HCT116 (cell line): Measurements from ENCODE around the gene SDF2. TPM values are rescaled to one million over a fixed set of nuclear protein-coding genes. Genes with fewer than 3 reads are reported as not detected.

Source experiments
- ATAC-seq: fragments of 200-7000 bp; cut with Tn5 transposase; 2 replicates; pipeline ENCODE4 v1.9.1; 2020; ENCODE audit warnings: mild to moderate bottlenecking, moderate library complexity
- BruUV-seq: library from RNA; stranded (reverse); fragments of 400-500 nt; replicated peaks from 2 replicates; lab custom pipeline; 2021; lab: Mats Ljungman, UMichigan
- CTCF ChIA-PET: fragments of 300-600 bp; sonication (Branson Sonifier 250); formaldehyde crosslinking; loops from one replicate; lab custom pipeline; 2021; ENCODE audit warnings: antibody characterized with exemption; lab: Charles Lee
- POLR2A ChIA-PET: fragments of 300-600, 350-600 bp; sonication (Branson Sonifier 250); formaldehyde crosslinking; loops from one replicate; lab custom pipeline; 2021; ENCODE audit warnings: antibody characterized with exemption; lab: Charles Lee
- RAD21 ChIA-PET, 2 experiments: fragments of 300-600 bp; sonication (Branson Sonifier 250); formaldehyde crosslinking; loops; one replicate each; lab custom pipeline; 2023; ENCODE audit warnings: low total read pairs in 2 of 2; ENCODE audit not compliant: uncharacterized antibody in 2 of 2, unreplicated experiment in 2 of 2, low non-redundant PET in 1 of 2; lab: Charles Lee
- DNase-seq: peaks from one replicate; pipeline ENCODE4 v3.0.0-alpha.2; 2010; ENCODE audit warnings: low read depth, low spot score
- H2AFZ ChIP-seq: fragments of 200-600 bp; shearing (Covaris generic), sonication (generic); 2 replicates; pipeline ENCODE4 v1.6.1; 2017; ENCODE audit warnings: low read depth, mixed run types, mixed read lengths, antibody characterized with exemption, low read length; ENCODE audit not compliant: poor library complexity, severe bottlenecking
- H3K27ac ChIP-seq: 2 replicates; pipeline ENCODE4 v1.5.1; 2012; ENCODE audit warnings: low read depth, low read length
- H3K27me3 ChIP-seq: fragments of 200-600 bp; sonication (generic); 2 replicates; pipeline ENCODE4 v1.6.1; 2016; ENCODE audit warnings: mixed run types, low read length, mixed read lengths; ENCODE audit not compliant: insufficient read depth
- H3K36me3 ChIP-seq, 2 experiments: fragments of 200-500 bp in 1 of 2; fragments of 200-600 bp in 1 of 2; sonication (Bioruptor generic) in 1 of 2; sonication (generic) in 1 of 2; 2 replicates each; pipeline versions ENCODE4 v1.5.1 to v1.6.1; 2014 to 2016; ENCODE audit warnings: low read length in 2 of 2, inconsistent platforms in 1 of 2, mixed read lengths in 1 of 2, mixed run types in 1 of 2; ENCODE audit not compliant: insufficient read depth in 2 of 2, control insufficient read depth in 1 of 2
- H3K4me1 ChIP-seq, 2 experiments: fragments of 200-600 bp in 1 of 2; sonication (generic) in 1 of 2; 2 replicates each; pipeline versions ENCODE4 v1.5.1 to v1.6.1; 2012 to 2017; ENCODE audit warnings: low read length in 2 of 2, inconsistent platforms in 1 of 2, mild to moderate bottlenecking in 1 of 2, mixed read lengths in 1 of 2, mixed run types in 1 of 2, moderate library complexity in 1 of 2; ENCODE audit not compliant: insufficient read depth in 2 of 2, control insufficient read depth in 1 of 2
- H3K4me2 ChIP-seq: fragments of 200-600 bp; sonication (generic); 2 replicates; pipeline ENCODE4 v1.6.1; 2017; ENCODE audit warnings: mixed run types, low read length, mixed read lengths
- H3K4me3 ChIP-seq, 2 experiments: fragments of 200-600 bp in 1 of 2; sonication (generic) in 1 of 2; replicated peaks in 1 of 2; 2 replicates each; pipeline ENCODE4 v1.5.1; 2011 to 2016; ENCODE audit warnings: low read length in 2 of 2, control low read depth in 1 of 2, low read depth in 1 of 2, mild to moderate bottlenecking in 1 of 2, mixed read lengths in 1 of 2, mixed run types in 1 of 2
- H3K79me2 ChIP-seq: fragments of 200-600 bp; sonication (generic); 2 replicates; pipeline ENCODE4 v1.6.1; 2017; ENCODE audit warnings: mild to moderate bottlenecking, mixed run types, low read length, moderate library complexity, mixed read lengths; ENCODE audit not compliant: insufficient read depth
- H3K9ac ChIP-seq: fragments of 200-600 bp; sonication (generic); 2 replicates; pipeline ENCODE4 v1.6.1; 2016; ENCODE audit warnings: low read length, mixed read lengths
- H3K9me2 ChIP-seq: fragments of 200-600 bp; sonication (generic), shearing (Covaris generic); 2 replicates; pipeline ENCODE4 v1.6.1; 2017; ENCODE audit warnings: mixed run types, mild to moderate bottlenecking, moderate library complexity; ENCODE audit not compliant: insufficient read depth
- H3K9me3 ChIP-seq, 2 experiments: fragments of 200-500 bp in 1 of 2; fragments of 200-600 bp in 1 of 2; sonication (Bioruptor generic) in 1 of 2; sonication (generic) in 1 of 2; 2 replicates each; pipeline ENCODE4 v1.6.1; 2014 to 2017; ENCODE audit warnings: low read length in 2 of 2, mixed read lengths in 2 of 2, inconsistent platforms in 1 of 2, low read depth in 1 of 2, mild to moderate bottlenecking in 1 of 2, mixed run types in 1 of 2, moderate library complexity in 1 of 2; ENCODE audit not compliant: control insufficient read depth in 1 of 2, insufficient read depth in 1 of 2
- H4K20me1 ChIP-seq: fragments of 200-600 bp; sonication (generic), shearing (Covaris generic); 2 replicates; pipeline ENCODE4 v1.6.1; 2017; ENCODE audit warnings: mixed run types, mild to moderate bottlenecking, moderate library complexity; ENCODE audit not compliant: insufficient read depth
- CBX3 ChIP-seq: IDR thresholded peaks from 2 replicates; pipeline ENCODE4 v1.6.1; 2012; ENCODE audit warnings: low read depth
- EGR1 ChIP-seq: IDR thresholded peaks from 2 replicates; pipeline ENCODE4 v1.6.1; 2012; ENCODE audit warnings: low read depth
- EZH2 ChIP-seq: fragments of 200-600 bp; sonication (generic); IDR thresholded peaks from 2 replicates; pipeline ENCODE4 v1.6.1; 2017; ENCODE audit warnings: antibody characterized with exemption, mixed run types
- FOSL1 ChIP-seq: IDR thresholded peaks from 2 replicates; pipeline ENCODE4 v1.6.1; 2012; ENCODE audit warnings: low read depth
- JUND ChIP-seq: IDR thresholded peaks from 2 replicates; pipeline ENCODE4 v1.6.1; 2012
- POLR2A ChIP-seq: IDR thresholded peaks from 2 replicates; pipeline ENCODE4 v1.7.0; 2011; ENCODE audit warnings: borderline replicate concordance; ENCODE audit not compliant: insufficient read depth, insufficient read length; ENCODE audit errors: extremely low read depth
- REST ChIP-seq: IDR thresholded peaks from 2 replicates; pipeline ENCODE4 v1.6.1; 2012; ENCODE audit warnings: low read depth
- SIN3A ChIP-seq: IDR thresholded peaks from 2 replicates; pipeline ENCODE4 v1.6.1; 2012; ENCODE audit warnings: low read depth
- SRF ChIP-seq: IDR thresholded peaks from 2 replicates; pipeline ENCODE4 v1.6.1; 2012; ENCODE audit warnings: low read depth
- TCF7L2 ChIP-seq: IDR thresholded peaks from 2 replicates; pipeline ENCODE4 v1.7.0; 2011; ENCODE audit warnings: borderline replicate concordance, inconsistent platforms; ENCODE audit not compliant: insufficient read depth, insufficient read length; ENCODE audit errors: extremely low read depth
- YY1 ChIP-seq: IDR thresholded peaks from 2 replicates; pipeline ENCODE4 v1.6.1; 2011; ENCODE audit warnings: low read length, low read depth, moderate library complexity, mild to moderate bottlenecking; ENCODE audit not compliant: insufficient replicate concordance; ENCODE audit errors: extremely low read depth
- ZNF274 ChIP-seq: fragments of 200-500 bp; sonication (Bioruptor generic); IDR thresholded peaks from 2 replicates; pipeline ENCODE4 v1.6.1; 2014; ENCODE audit warnings: mild to moderate bottlenecking, low read depth, low read length, inconsistent platforms
- intact Hi-C: fragments of 100-400 bp; cut with micrococcal nuclease; formaldehyde crosslinking; loops from 2 replicates; pipeline ENCODE4 v1.10.0; 2022
- total RNA-seq: library from RNA; stranded (reverse); gene quantifications from one replicate; pipeline ENCODE4 v1.2.1, GENCODE V29; 2021; ENCODE audit not compliant: unreplicated experiment
- TF ChIP-seq, protein P1 (sequence below): IDR thresholded peaks from 2 replicates; pipeline ENCODE4 v1.6.1; 2012
- TF ChIP-seq, protein P2 (sequence below): IDR thresholded peaks from 2 replicates; pipeline ENCODE4 v1.6.1; 2012

The SDF2 gene
- total RNA-seq, 1 experiment from 2014 or later: 41.3 TPM

DNA sequence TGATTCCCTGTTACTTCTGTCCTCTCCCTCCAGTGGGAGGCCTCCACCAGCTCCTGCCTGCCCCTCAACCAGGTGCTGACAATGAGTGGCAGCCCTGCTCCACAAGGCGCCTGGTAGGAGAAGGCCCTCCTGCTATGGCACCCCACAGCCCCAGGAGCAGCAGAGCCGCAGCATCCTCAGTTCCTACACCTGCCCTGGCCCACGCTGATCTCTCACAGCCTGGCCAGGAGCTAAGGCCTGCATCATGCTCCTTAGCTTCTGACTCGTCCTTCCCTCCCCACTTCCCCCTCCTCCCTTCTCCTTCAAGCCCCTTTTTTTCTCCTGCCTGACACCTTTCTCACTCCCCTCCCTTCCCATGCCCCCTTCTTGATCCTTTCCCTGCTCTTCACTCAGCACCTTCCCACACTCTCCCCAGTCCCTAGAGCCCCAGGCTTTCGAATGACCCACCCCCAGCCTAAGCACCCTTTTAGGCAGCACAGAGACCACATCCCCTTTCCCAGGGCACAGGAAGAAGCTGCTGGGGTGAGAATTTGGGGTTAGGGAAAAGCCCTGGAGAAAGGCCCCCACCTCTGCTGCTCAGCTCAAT is 43.5 kb upstream of the SDF2 start:
- Histone ChIP-seq H3K9me2 (no peaks in the 10 kb centered on the region), H3K27ac (no peak overlapping the region), H3K4me2 (no peak overlapping the region), H3K4me3 (no peak overlapping the region), H3K9ac (no peak overlapping the region), H2AFZ (no peak overlapping the region), H4K20me1 (no peaks in the 10 kb centered on the region), H3K36me3 (peaks cover 15 to 17% of the 10 kb centered on the region in 2 experiments; a peak in 3 of 4 replicates), H3K4me1 (no peaks in the 10 kb centered on the region; a peak in 1 of 4 replicates), H3K79me2 (no peaks in the 10 kb centered on the region)
- ATAC-seq: no peak
- no TSS peak for BruUV-seq
- RAD21 ChIA-PET: no interaction called here
- POLR2A ChIA-PET: interaction anchor here (1.6 kb wide), 1 partner anchor 14 kb away, joined by 3 read pairs; the partner anchor contains the start of gene RPL23A
- CTCF ChIA-PET: interaction anchor here (0.5 to 0.6 kb wide), 2 partner anchors 46 to 415 kb away, joined by 3 read pairs; no protein-coding TSS in a partner anchor
- no peak for DNase-seq
- TF ChIP-seq JUND: no peak
- TF ChIP-seq EZH2: no peak
- no peak for TF ChIP-seq TCF7L2
- TF ChIP-seq FOSL1: no peak
- TF ChIP-seq EGR1: no peak
- TF ChIP-seq CBX3: no peak
- TF ChIP-seq, all 23 proteins: peak for 0
- Histone ChIP-seq H3K27me3 (no peaks in the 10 kb centered on the region), H3K9me3 (no peaks in the 10 kb centered on the region)
- intact Hi-C loops: no loop called here

GRCh38 chr17:28704219-28704858 is 42.6 kb upstream of the SDF2 start:
- ChIA-PET RAD21 (no interaction called here), CTCF (interaction anchor here (0.5 kb wide), 1 partner anchor 415 kb away, joined by 3 read pairs; no protein-coding TSS in a partner anchor), POLR2A (interaction anchor here (1.6 kb wide), 1 partner anchor 15 kb away, joined by 3 read pairs; the partner anchor contains the start of gene RPL23A)
- Histone ChIP-seq H4K20me1 (no peaks in the 10 kb centered on the region), H3K9ac (no peak overlapping the region), H3K4me2 (no peak overlapping the region), H2AFZ (no peak overlapping the region), H3K9me2 (no peaks in the 10 kb centered on the region), H3K79me2 (no peaks in the 10 kb centered on the region), H3K4me3 (no peak overlapping the region), H3K36me3 (peaks cover 20 to 25% of the 10 kb centered on the region in 2 experiments; a peak in 3 of 4 replicates), H3K4me1 (no peaks in the 10 kb centered on the region), H3K27me3 (no peaks in the 10 kb centered on the region), H3K9me3 (no peaks in the 10 kb centered on the region), H3K27ac (no peak overlapping the region)
- intact Hi-C loops: no loop called here
- no peak for ATAC-seq
- DNase-seq: no peak
- no TSS peak for BruUV-seq
- TF ChIP-seq JUND (no peak), SRF (no peak), ZNF274 (no peak), CBX3 (no peak), YY1 (no peak), REST (no peak), SIN3A (no peak), POLR2A (no peak), EGR1 (no peak)
- TF ChIP-seq, protein P1, sequence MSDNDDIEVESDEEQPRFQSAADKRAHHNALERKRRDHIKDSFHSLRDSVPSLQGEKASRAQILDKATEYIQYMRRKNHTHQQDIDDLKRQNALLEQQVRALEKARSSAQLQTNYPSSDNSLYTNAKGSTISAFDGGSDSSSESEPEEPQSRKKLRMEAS: no peak
- TF ChIP-seq, protein P2, sequence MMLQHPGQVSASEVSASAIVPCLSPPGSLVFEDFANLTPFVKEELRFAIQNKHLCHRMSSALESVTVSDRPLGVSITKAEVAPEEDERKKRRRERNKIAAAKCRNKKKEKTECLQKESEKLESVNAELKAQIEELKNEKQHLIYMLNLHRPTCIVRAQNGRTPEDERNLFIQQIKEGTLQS: no peak
